Activated CD4-positive, alpha-beta T cell treated with anti-CD3 and anti-CD28 coated beads, Interleukin-2, amount 10 ng/mL, durations not matched to agents 7 days and 5 days (primary cell): Measurements from ENCODE around the gene ASIP. TPM values are rescaled to one million over a fixed set of nuclear protein-coding genes. Genes with fewer than 3 reads are reported as not detected.
"Not testable (repeated sequence)": the region's sequence is repeated elsewhere in the genome, so short reads cannot be mapped to it uniquely, and the experiment has no call there.

ENCODE experiments used
- CTCF ChIA-PET: fragments of 350-600 bp; sonication (Branson Sonifier 250); formaldehyde crosslinking; loops from one replicate; lab custom pipeline; 2021; ENCODE audit warnings: antibody characterized with exemption; lab: Charles Lee
- POLR2A ChIA-PET: fragments of 350-600 bp; sonication (Branson Sonifier 250); formaldehyde crosslinking; loops from one replicate; lab custom pipeline; 2021; ENCODE audit warnings: antibody characterized with exemption; lab: Charles Lee
- DNase-seq: peaks from one replicate; pipeline ENCODE4 v3.0.0-alpha.2; 2020
- H3K27ac Mint-ChIP-seq: one replicate; pipeline ENCODE4 v1.8.0; 2021; ENCODE audit warnings: mild to moderate bottlenecking, moderate library complexity, mixed read lengths
- H3K27me3 Mint-ChIP-seq: one replicate; pipeline ENCODE4 v1.8.0; 2021; ENCODE audit warnings: mixed read lengths
- H3K36me3 Mint-ChIP-seq: one replicate; pipeline ENCODE4 v1.8.0; 2021; ENCODE audit warnings: low read depth, mixed read lengths
- H3K4me1 Mint-ChIP-seq: one replicate; pipeline ENCODE4 v1.8.0; 2021; ENCODE audit warnings: mixed read lengths
- H3K4me3 Mint-ChIP-seq: one replicate; pipeline ENCODE4 v1.8.0; 2021; ENCODE audit warnings: mild to moderate bottlenecking, moderate library complexity, mixed read lengths
- H3K9me3 Mint-ChIP-seq: one replicate; pipeline ENCODE4 v1.8.0; 2021; ENCODE audit warnings: mixed read lengths
- total RNA-seq, 2 experiments: library from RNA; stranded (reverse); gene quantifications; one replicate each; pipeline ENCODE4 v1.2.3, GENCODE V29; 2021

ASIP gene
- total RNA-seq, 2 experiments from 2014 or later = not detected

DNA sequence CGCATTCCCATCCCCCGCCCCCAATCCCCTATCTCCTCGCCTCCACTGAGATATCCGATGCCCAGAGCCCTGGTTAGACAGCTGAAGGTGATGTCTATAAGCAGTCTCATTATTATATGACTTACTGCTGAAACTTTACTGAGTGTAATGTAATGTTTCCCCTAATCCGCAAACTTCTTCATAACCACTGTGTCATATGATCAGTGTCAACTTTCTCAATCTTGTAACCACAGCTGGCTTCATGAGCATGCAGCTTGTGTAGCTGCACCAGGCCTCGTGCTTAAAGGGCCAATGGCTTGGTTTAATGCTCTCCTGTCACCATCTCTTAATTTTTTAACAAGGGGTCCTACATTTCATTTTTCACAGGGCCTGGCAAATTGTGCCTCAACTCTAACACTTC lies 8.1 kb downstream of the ASIP start:
- Mint-ChIP-seq H3K27me3 (no peaks in the 10 kb centered on the region), H3K4me1 (peaks cover 15% of the 10 kb centered on the region), H3K4me3 (no peak overlapping the region), H3K36me3 (no peaks in the 10 kb centered on the region), H3K9me3 (no peaks in the 10 kb centered on the region), H3K27ac (no peak overlapping the region)
- POLR2A ChIA-PET = no interaction called here
- CTCF ChIA-PET = interaction anchor here (0.6 to 1.1 kb wide), 2 partner anchors 63 to 796 kb away, joined by 3 to 4 read pairs; no protein-coding TSS in a partner anchor
- DNase-seq = peak; percentile 37

DNA sequence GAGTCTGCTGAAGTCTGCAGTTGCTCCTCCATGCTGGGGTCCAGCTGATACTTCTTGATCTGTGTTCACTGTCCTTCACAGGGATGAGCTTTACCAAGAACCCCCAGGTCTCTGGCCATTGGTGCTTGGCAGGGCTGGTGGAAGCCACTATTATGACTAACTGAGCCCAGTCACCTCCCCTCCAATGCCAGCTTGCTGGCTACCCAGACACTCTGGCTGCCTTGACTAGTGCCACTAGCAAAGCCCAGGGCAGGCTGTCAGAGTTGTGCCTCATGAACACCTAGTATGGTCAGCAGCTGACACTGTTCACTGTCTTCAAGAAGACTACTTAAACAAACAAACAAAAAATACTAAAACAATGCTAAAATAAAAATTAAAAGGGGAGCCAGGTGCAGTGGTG lies 8.8 kb downstream of the ASIP start:
- H3K36me3 Mint-ChIP-seq = no peaks in the 10 kb centered on the region
- H3K4me1 Mint-ChIP-seq = peaks cover 15% of the 10 kb centered on the region
- H3K9me3 Mint-ChIP-seq = no peaks in the 10 kb centered on the region
- CTCF ChIA-PET = interaction anchor here (0.6 to 0.9 kb wide), 2 partner anchors 24 to 425 kb away, joined by 3 read pairs; no protein-coding TSS in a partner anchor
- no peak overlapping the region for H3K27ac Mint-ChIP-seq
- no peaks in the 10 kb centered on the region for H3K27me3 Mint-ChIP-seq
- POLR2A ChIA-PET = no interaction called here
- no peak for DNase-seq
- H3K4me3 Mint-ChIP-seq = no peak overlapping the region

DNA sequence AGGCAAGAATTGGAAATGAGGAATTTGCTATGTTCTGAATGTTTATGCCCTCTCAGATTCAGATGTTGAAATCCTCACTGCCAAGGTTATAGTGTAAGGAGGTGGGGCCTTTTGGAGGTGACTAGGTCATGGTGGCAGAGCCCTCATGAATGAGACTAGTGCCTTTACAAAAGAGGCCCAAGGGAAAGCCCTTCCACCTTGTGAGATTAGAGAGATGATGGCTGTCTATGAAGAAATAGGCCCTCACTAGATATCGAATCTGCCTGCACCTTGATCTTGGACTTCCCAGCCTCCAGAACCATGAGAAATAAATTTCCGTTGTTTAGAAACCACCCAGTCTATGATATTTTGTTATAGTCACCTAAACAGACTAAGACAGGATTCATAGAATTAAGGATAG lies 10.4 kb downstream of the ASIP start:
- ChIA-PET POLR2A (no interaction called here), CTCF (interaction anchor here (0.6 kb wide), 1 partner anchor 60 kb away, joined by 4 read pairs; no protein-coding TSS in a partner anchor)
- H3K4me3 Mint-ChIP-seq = no peak overlapping the region
- H3K36me3 Mint-ChIP-seq = no peaks in the 10 kb centered on the region
- no peaks in the 10 kb centered on the region for H3K27me3 Mint-ChIP-seq
- peaks cover 15% of the 10 kb centered on the region for H3K4me1 Mint-ChIP-seq
- DNase-seq = no peak
- no peaks in the 10 kb centered on the region for H3K9me3 Mint-ChIP-seq
- H3K27ac Mint-ChIP-seq = no peak overlapping the region

DNA sequence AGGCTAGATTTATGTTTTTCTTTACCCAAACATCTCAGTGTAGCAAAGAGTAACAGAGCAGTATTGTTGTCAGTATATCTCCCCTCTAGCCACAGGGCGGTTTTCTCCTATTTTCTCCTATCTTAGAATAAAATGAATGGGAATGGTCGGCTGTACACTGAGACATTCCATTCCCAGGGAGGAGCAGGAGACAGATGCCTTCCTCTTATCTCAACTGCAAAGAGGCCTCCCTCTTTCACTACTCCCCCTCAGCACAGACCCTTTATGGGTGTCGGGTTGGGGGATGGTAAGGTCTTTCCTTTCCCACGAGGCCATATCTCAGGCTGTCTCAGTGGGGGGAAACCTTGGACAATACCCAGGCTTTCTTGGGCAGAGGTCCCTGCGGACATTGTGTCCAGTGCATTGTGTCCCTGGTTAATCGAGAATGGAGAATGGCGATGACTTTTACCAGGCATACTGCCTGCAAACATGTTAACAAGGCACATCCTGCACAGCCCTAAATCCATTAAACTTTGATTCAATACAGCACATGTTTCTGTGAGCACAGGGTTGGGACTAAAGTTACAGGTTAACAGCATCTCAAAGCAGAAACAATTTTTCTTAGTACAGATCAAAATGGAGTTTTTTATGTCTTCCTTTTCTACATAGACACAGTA lies 11.3 kb downstream of the ASIP start:
- POLR2A ChIA-PET, H3K9me3 Mint-ChIP-seq, H3K36me3 Mint-ChIP-seq, H3K27ac Mint-ChIP-seq, H3K4me3 Mint-ChIP-seq, H3K27me3 Mint-ChIP-seq, DNase-seq: not testable (repeated sequence)
- H3K4me1 Mint-ChIP-seq = peaks cover 13% of the 10 kb centered on the region
- CTCF ChIA-PET = interaction anchor here (1.2 kb wide), 1 partner anchor 60 kb away, joined by 3 read pairs; no protein-coding TSS in a partner anchor

DNA sequence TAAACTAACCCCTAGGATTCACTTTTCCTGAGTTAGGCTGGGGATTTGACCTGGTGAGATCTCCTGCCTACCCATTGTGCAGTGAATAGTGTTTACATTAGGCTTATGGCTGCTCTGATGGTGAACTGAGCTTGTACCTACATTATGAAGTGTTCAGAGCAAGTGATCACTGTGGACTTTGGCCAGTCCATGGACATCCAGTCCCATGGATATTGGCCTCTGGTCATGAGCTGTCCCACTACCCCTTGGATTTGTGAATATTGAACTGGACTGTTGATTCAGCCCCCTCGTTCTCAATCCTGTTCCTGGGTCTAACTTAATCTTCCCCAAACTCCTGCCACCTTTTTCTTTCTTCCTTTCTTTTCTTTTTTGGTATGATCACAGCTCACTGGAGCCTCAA lies 13.8 kb downstream of the ASIP start:
- H3K4me3 Mint-ChIP-seq = no peak overlapping the region
- CTCF ChIA-PET = no interaction called here

DNA sequence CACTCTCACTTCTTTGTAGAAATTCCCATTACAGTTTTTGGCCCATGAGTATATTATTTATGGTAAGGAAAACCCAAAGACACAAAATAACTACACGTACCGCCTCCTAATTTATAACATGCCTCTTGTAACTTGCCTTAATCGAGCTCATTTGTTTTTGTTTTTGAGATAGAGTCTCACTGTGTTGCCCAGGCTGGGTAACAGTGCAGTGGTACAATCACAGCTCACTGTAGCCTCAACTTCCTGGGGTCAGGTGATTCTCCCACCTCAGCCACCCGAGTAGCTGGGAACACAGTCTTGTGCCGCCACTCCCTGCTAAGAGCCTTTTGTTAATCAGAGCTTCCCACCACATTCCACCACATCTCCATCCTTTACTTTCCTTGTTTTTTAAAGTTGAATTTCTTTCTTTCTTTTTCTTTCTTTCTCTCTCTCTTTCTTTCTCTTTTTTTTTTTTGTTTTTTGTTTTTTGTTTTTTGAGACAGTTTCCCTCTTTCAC lies 15.5 kb downstream of the ASIP start:
- H3K36me3 Mint-ChIP-seq = no peaks in the 10 kb centered on the region
- H3K4me3 Mint-ChIP-seq = no peak overlapping the region
- no peaks in the 10 kb centered on the region for H3K4me1 Mint-ChIP-seq
- no peaks in the 10 kb centered on the region for H3K27me3 Mint-ChIP-seq
- ChIA-PET CTCF (interaction anchor here (0.6 to 0.9 kb wide), 2 partner anchors 10 to 1099 kb away, joined by 3 read pairs; no protein-coding TSS in a partner anchor), POLR2A (no interaction called here)
- H3K9me3 Mint-ChIP-seq = no peaks in the 10 kb centered on the region
- DNase-seq = no peak
- no peak overlapping the region for H3K27ac Mint-ChIP-seq

More for the DNA sequence above, 13.8 kb downstream of the ASIP start:
- Mint-ChIP-seq H3K4me1 (peaks cover 2% of the 10 kb centered on the region), H3K27me3 (no peaks in the 10 kb centered on the region), H3K27ac (no peak overlapping the region), H3K9me3 (no peaks in the 10 kb centered on the region), H3K36me3 (no peaks in the 10 kb centered on the region)
- DNase-seq = no peak
- POLR2A ChIA-PET = no interaction called here

DNA sequence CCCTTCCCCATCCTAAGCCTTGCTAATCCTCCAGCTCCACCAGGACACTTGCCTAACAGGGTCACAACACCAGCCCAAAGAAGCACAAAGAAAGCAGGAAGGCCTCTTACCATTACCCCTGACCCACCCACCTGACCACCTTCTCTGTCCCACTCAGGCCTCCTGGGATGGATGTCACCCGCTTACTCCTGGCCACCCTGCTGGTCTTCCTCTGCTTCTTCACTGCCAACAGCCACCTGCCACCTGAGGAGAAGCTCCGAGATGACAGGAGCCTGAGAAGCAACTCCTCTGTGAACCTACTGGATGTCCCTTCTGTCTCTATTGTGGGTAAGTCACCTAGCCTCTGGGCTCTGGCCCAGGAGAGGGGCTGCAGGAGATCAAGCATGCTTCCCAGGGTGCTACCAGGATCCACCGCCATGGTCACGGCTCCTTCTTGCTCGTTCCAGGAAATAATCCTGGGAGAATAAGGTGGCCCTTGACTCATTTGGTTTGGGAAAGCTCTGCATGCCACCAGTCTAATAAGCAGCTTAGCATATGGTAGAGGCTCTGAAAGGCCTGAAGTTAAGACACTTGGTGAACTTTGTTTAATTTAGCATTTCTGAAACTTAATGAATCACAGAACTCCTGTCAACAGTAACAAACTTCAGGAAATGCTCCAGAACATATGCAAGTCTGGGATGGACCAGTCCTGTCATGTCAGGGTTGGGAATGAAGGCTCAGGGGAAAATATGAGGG lies 19.2 kb downstream of the ASIP start:
- peaks cover 10% of the 10 kb centered on the region for H3K4me1 Mint-ChIP-seq
- H3K27ac Mint-ChIP-seq = no peak overlapping the region
- ChIA-PET POLR2A (no interaction called here), CTCF (interaction anchor here (0.8 to 1.5 kb wide), 2 partner anchors 12 to 53 kb away, joined by 3 to 4 read pairs; no protein-coding TSS in a partner anchor)
- H3K4me3 Mint-ChIP-seq = no peak overlapping the region
- no peaks in the 10 kb centered on the region for H3K36me3 Mint-ChIP-seq
- no peaks in the 10 kb centered on the region for H3K27me3 Mint-ChIP-seq
- DNase-seq = no peak
- H3K9me3 Mint-ChIP-seq = no peaks in the 10 kb centered on the region

DNA sequence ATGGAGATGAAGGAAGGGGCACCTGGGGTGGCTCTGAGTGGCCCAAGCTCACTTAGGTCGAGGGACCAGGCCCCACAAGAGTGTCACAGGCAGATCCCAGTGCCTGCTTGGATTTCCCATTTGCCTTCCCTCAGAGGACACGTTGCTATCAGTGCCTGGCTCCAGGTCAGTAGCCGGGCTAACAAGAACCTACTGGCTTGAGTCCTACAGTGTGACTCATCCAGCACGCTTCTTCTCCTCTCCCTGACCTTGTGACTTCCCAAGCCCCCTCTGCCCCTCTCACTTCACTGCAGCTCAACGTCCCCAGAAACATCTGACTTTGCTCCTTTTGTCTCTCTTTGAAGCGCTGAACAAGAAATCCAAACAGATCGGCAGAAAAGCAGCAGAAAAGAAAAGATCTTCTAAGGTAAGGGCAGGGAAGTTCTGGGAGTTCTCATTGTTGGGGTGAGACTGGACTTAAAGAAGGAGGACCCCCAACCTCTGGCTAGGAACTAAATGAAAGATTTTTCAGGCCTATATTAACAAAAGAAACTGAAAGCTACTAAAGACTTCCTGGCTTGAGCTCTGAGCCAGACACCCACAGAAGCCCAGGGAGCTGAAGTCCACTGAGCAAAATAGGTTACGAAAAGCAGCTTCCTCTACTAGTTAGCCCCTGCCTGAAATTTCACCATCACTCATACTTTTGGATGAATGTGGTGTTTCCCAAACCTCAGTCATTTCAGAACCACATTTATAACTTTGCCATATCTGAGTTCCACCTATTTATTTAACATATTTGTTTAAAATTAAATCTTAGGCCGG lies 21.5 kb downstream of the ASIP start:
- peaks cover 10% of the 10 kb centered on the region for H3K4me1 Mint-ChIP-seq
- H3K27me3 Mint-ChIP-seq = no peaks in the 10 kb centered on the region
- DNase-seq = no peak
- H3K9me3 Mint-ChIP-seq = no peaks in the 10 kb centered on the region
- POLR2A ChIA-PET = no interaction called here
- H3K4me3 Mint-ChIP-seq = no peak overlapping the region
- H3K27ac Mint-ChIP-seq = peak overlapping the region; percentile 76
- CTCF ChIA-PET = interaction anchor here (0.6 kb wide), 1 partner anchor 61 kb away, joined by 5 read pairs; no protein-coding TSS in a partner anchor
- H3K36me3 Mint-ChIP-seq = no peaks in the 10 kb centered on the region

DNA sequence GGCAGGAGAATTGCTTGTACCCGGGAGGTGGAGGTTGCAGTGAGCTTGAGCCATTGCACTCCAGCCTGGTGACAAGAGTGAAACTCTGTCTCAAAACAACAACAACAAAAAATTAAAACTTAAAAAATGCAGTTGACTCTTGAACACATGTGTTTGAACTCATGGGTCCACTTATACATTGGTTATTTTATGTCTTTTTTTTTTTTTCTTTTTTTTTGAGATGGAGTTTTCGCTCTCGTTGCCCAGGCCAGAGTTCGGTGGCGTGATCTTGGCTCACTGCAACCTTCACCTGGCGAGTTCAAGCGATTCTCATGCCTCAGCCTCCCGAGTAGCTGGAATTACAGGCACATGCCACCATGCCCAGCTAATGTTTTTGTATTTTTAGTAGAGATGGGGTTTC lies 22.2 kb downstream of the ASIP start:
- H3K27ac Mint-ChIP-seq, POLR2A ChIA-PET, H3K4me3 Mint-ChIP-seq, H3K9me3 Mint-ChIP-seq, DNase-seq, H3K36me3 Mint-ChIP-seq, H3K27me3 Mint-ChIP-seq: not testable (repeated sequence)
- CTCF ChIA-PET = interaction anchor here (0.6 kb wide), 1 partner anchor 61 kb away, joined by 5 read pairs; no protein-coding TSS in a partner anchor
- H3K4me1 Mint-ChIP-seq = peaks cover 11% of the 10 kb centered on the region

DNA sequence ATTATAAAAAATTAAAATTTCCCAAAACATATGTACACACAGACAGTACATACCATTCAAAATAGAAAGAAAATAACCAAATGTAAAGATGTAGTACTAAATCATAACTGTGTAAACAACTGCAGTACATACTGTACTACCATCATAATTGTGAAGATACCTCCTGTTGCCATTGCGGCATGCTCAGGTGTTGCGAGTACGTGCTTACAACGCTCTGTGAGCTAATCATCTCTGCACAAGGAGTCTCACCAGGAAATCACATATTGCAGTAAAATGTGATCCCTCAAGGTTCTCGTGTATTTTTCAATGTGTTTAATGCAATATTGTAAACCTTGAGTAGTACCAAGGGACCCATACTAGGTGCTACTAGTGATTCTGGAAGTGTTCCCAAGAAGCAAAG lies 22.9 kb downstream of the ASIP start:
- Mint-ChIP-seq H3K27me3 (no peaks in the 10 kb centered on the region), H3K27ac (no peak overlapping the region), H3K9me3 (no peaks in the 10 kb centered on the region), H3K4me3 (no peak overlapping the region), H3K4me1 (peaks cover 14% of the 10 kb centered on the region), H3K36me3 (no peaks in the 10 kb centered on the region)
- ChIA-PET CTCF (no interaction called here), POLR2A (no interaction called here)
- DNase-seq = no peak

DNA sequence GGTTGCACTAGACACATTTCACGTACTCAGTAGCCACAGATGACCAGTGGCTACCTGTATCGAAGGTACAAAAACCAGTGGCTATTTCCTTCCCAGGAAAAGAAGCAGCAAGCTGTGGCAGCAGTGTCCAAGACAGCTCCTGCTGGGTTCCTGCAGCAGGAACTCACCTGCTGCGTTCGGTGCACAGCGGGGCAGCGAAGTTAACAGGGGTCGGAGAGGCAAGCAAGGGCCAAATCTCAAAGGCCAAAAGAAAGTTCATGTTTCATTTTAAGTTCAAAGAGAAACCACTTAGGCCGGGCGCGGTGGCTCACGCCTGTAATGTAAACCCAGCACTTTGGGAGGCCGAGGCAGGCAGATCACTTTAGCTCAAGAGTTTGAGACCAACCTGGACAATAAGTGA lies 26.9 kb downstream of the ASIP start:
- Mint-ChIP-seq H3K27me3 (no peaks in the 10 kb centered on the region), H3K4me1 (peaks cover 7% of the 10 kb centered on the region), H3K36me3 (peaks cover 3% of the 10 kb centered on the region), H3K9me3 (no peaks in the 10 kb centered on the region), H3K4me3 (no peak overlapping the region), H3K27ac (no peak overlapping the region)
- CTCF ChIA-PET = no interaction called here
- POLR2A ChIA-PET = no interaction called here
- no peak for DNase-seq

DNA sequence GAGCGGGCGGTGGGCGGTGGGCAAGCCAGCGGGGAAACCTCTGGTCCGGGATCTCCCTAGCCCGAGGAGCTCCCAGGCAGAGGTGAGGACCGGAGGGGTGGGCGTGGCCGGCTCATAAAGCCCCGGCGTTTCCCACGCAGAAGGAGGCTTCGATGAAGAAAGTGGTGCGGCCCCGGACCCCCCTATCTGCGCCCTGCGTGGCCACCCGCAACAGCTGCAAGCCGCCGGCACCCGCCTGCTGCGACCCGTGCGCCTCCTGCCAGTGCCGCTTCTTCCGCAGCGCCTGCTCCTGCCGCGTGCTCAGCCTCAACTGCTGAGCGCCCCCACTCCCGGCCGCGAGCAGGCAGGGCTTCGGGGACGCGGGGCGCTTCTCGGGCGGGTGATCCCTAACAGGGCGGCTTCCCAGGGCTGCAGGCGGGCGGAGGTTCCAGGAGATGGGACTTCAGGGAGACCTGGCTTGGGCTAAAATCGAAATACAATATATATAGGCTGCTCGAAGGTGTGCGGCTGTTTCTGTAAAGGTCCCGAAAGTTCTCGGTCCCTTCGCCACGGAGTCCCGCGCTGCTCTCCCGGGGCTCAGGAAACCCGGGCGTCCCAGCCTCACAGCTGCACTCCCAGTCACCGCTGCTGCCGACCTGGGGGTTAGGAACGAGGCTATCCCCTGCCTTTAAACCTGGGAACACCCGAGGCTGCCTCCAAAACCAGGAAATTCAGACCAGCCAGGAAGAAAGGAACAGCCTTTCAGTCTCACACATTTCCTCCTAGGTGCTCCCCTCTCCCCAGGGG lies 27.8 kb downstream of the ASIP start:
- POLR2A ChIA-PET = no interaction called here
- CTCF ChIA-PET = interaction anchor here (0.6 to 0.7 kb wide), 3 partner anchors 18 to 1819 kb away, joined by 3 to 4 read pairs (median 3); no protein-coding TSS in a partner anchor

More for the DNA sequence above, 27.8 kb downstream of the ASIP start:
- H3K4me3 Mint-ChIP-seq = peak overlapping the region; percentile 21
- H3K27ac Mint-ChIP-seq = no peak overlapping the region
- no peaks in the 10 kb centered on the region for H3K27me3 Mint-ChIP-seq
- DNase-seq = peak; percentile 18
- H3K9me3 Mint-ChIP-seq = no peaks in the 10 kb centered on the region
- peaks cover 7% of the 10 kb centered on the region for H3K4me1 Mint-ChIP-seq
- H3K36me3 Mint-ChIP-seq = peaks cover 6% of the 10 kb centered on the region
